ENCODE data around the gene PEX11G. TPM values are rescaled to one million over a fixed set of nuclear protein-coding genes. Genes with fewer than 3 reads are reported as not detected.
"Not testable (repeated sequence)": the region's sequence is repeated elsewhere in the genome, so short reads cannot be mapped to it uniquely, and the experiment has no call there.

PEX11G gene
- total and polyA plus RNA-seq, 2 donors = 3.3 to 4.8 TPM

DNA sequence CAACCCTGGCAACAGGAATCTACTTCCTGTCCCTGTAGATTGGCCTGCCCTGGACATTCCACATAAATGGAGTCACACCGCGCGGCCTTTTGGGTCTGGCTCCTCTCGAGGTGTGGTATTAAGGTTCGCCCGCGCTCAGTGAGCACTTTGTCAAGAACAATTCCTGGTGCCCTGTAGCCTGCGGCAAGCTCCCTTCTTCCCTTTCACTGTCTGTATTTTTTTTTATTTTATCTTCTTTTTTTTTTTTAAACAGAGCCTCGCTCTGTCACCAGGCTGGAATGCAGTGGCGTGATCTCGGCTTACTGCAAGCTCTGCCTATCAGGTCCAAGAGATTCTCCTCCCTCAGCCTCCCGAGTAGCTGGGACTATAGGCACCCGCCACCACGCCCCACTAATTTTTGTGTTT, 28.3 kb downstream of the PEX11G start:
- Histone ChIP-seq H3K4me3 (ENCODE audit: low read length in 2 of 2) (no peak overlapping the region), H3K27me3 (ENCODE audit: control insufficient read depth in 2 of 2, insufficient read depth in 1 of 2, low read length in 1 of 2) (no peaks in the 10 kb centered on the region), H3K36me3 (ENCODE audit: control insufficient read depth in 2 of 2, insufficient read depth in 2 of 2, low read length in 1 of 2) (peaks cover 89 to 91% of the 10 kb centered on the region in 2 donors), H3K9me3 (ENCODE audit: control insufficient read depth in 2 of 2, insufficient read depth in 1 of 2, low read length in 1 of 2) (peaks cover 0 to 8% of the 10 kb centered on the region in 2 donors), H3K27ac (ENCODE audit: low read depth in 1 of 2, low read length in 1 of 2) (no peak overlapping the region), H3K4me1 (ENCODE audit: control insufficient read depth in 2 of 2, insufficient read depth in 2 of 2, low read length in 2 of 2) (no peaks in the 10 kb centered on the region)
- WGBS = 94% methylated on average over 14 of the region's 14 CpGs
- DNase-seq (ENCODE audit: low read depth in 6 of 9, low spot score in 9 of 9) = no peak

DNA sequence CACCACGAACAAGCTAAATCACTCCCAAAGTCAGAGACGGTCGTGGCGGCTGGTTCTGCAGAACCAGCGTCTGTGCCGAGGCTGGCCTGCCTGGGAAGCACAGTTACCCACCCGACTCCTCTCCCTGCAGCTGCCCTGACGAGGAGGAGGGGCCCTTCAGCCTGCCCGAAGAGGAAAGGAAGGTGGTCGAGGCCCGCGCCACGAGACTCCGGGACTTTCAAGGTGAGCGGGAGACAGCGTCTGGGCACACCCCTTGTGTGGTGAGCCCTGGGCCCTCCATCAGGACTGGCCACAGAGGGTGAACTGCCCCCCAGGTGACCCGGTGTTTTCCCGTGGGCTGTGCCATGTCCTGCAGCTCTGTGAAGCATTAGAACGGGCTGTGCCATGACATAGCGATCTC, 29.1 kb downstream of the PEX11G start:
- peaks cover 89 to 91% of the 10 kb centered on the region in 2 donors for H3K36me3 ChIP-seq (ENCODE audit: control insufficient read depth in 2 of 2, insufficient read depth in 2 of 2, low read length in 1 of 2)
- no peaks in the 10 kb centered on the region for H3K4me1 ChIP-seq (ENCODE audit: control insufficient read depth in 2 of 2, insufficient read depth in 2 of 2, low read length in 2 of 2)
- peaks cover 6 to 16% of the 10 kb centered on the region in 2 donors for H3K9me3 ChIP-seq (ENCODE audit: control insufficient read depth in 2 of 2, insufficient read depth in 1 of 2, low read length in 1 of 2)
- WGBS = 89% methylated on average over 20 of the region's 20 CpGs
- H3K27me3 ChIP-seq (ENCODE audit: control insufficient read depth in 2 of 2, insufficient read depth in 1 of 2, low read length in 1 of 2) = no peaks in the 10 kb centered on the region
- no peak for DNase-seq (ENCODE audit: low read depth in 6 of 9, low spot score in 9 of 9)
- no peak overlapping the region for H3K27ac ChIP-seq (ENCODE audit: low read depth in 1 of 2, low read length in 1 of 2)
- H3K4me3 ChIP-seq (ENCODE audit: low read length in 2 of 2) = no peak overlapping the region

DNA sequence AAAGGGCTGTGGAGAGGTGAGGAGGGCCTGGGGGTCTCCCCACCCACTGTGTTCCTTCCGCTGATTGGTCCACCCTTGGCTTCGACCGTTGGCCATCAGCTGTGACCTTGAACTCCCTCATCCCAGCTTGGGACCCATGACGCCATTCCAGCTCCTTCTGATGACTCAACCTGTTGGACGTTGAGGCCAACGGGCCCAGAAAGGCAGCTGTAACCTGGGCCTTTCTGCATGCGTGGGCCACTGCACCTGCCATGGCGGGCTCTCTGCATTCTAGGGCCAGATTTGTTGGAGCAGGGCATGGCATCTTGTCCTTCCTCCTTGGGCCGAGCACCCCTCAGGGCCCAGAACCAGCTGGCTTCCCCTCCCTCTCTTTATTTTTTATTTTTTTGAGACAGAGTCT, 30.2 kb downstream of the PEX11G start:
- DNase-seq (ENCODE audit: low read depth in 6 of 9, low spot score in 9 of 9) = no peak
- Histone ChIP-seq H3K27me3 (ENCODE audit: control insufficient read depth in 2 of 2, insufficient read depth in 1 of 2, low read length in 1 of 2) (no peaks in the 10 kb centered on the region), H3K4me3 (ENCODE audit: low read length in 2 of 2) (no peak overlapping the region), H3K4me1 (ENCODE audit: control insufficient read depth in 2 of 2, insufficient read depth in 2 of 2, low read length in 2 of 2) (no peaks in the 10 kb centered on the region), H3K36me3 (ENCODE audit: control insufficient read depth in 2 of 2, insufficient read depth in 2 of 2, low read length in 1 of 2) (peaks cover 89 to 92% of the 10 kb centered on the region in 2 donors), H3K27ac (ENCODE audit: low read depth in 1 of 2, low read length in 1 of 2) (no peak overlapping the region), H3K9me3 (ENCODE audit: control insufficient read depth in 2 of 2, insufficient read depth in 1 of 2, low read length in 1 of 2) (peaks cover 13 to 27% of the 10 kb centered on the region in 2 donors)
- WGBS = 98% methylated on average over 9 of the region's 9 CpGs

DNA sequence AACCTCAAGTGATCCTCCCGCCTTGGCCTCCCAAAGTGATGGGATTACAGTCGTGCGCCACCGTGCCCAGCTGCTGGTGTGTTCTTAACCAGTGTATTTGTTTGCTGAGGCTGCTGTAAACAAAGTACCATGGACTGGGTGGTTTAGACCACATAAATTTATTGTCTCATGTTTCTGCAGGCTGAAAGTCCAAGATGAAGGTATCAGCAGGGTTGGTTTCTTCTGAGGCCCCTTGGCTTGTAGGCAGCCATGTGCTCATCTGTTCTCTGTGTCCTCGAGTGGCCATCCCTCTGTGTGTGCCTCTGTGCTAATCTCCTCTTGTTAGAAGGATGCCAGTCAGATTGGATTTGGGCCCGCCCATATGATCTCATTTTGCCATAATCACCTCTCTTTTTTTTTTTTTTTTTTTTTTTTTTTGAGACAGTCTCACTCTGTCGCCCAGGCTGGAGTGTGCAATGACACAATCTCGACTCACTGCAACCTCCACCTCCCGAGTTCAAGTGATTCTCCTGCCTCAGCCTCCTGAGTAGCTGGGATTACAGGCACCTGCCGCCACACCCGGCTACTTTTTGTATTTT, 31.8 kb downstream of the PEX11G start:
- Histone ChIP-seq H3K36me3 (ENCODE audit: control insufficient read depth in 2 of 2, insufficient read depth in 2 of 2, low read length in 1 of 2) (peaks cover 85 to 91% of the 10 kb centered on the region in 2 donors), H3K4me1 (ENCODE audit: control insufficient read depth in 2 of 2, insufficient read depth in 2 of 2, low read length in 2 of 2) (no peaks in the 10 kb centered on the region), H3K9me3 (ENCODE audit: control insufficient read depth in 2 of 2, insufficient read depth in 1 of 2, low read length in 1 of 2) (peaks cover 17 to 35% of the 10 kb centered on the region in 2 donors), H3K27ac (ENCODE audit: low read depth in 1 of 2, low read length in 1 of 2) (no peak overlapping the region), H3K27me3 (ENCODE audit: control insufficient read depth in 2 of 2, insufficient read depth in 1 of 2, low read length in 1 of 2) (no peaks in the 10 kb centered on the region), H3K4me3 (ENCODE audit: low read length in 2 of 2) (no peak overlapping the region)
- WGBS = 99% methylated on average over 11 of the region's 11 CpGs
- no peak for DNase-seq (ENCODE audit: low read depth in 6 of 9, low spot score in 9 of 9)

DNA sequence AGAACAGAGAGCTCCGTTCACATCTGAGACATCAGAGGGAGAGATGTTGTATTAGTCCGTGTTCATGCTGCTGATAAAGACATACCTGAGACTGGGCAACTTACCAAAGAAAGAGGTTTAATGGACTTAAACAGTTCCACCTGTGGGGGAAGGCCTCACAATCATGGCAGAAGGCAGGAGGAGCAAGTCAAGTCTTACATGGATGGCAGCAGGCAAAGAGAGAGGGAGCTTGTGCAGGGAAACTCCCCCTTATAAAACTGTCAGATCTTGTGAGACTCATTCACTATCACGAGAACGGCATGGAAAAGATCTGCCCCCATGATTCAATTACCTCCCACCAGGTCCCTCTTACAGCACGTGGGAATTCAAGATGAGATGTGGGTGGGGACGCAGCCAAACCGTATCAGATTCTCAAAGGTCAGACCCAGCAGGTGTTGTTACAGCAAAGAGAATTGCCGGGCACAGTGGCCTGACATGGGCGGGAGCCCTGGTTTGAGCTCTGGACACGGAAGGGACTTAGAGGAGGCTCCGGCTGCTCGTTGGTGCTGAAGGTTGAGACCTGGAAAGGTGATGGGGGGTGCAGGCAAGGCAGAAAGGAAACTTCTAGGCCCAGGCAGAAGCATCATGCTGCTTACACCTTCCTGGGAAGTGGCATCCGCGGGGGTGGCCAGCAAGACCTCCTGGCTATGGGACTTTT, 33.1 kb downstream of the PEX11G start:
- H3K36me3 ChIP-seq (ENCODE audit: control insufficient read depth in 2 of 2, insufficient read depth in 2 of 2, low read length in 1 of 2) = peaks cover 91 to 96% of the 10 kb centered on the region in 2 donors
- no peaks in the 10 kb centered on the region for H3K4me1 ChIP-seq (ENCODE audit: control insufficient read depth in 2 of 2, insufficient read depth in 2 of 2, low read length in 2 of 2)
- no peak overlapping the region for H3K27ac ChIP-seq (ENCODE audit: low read depth in 1 of 2, low read length in 1 of 2)
- peaks cover 18 to 39% of the 10 kb centered on the region in 2 donors for H3K9me3 ChIP-seq (ENCODE audit: control insufficient read depth in 2 of 2, insufficient read depth in 1 of 2, low read length in 1 of 2)
- H3K27me3 ChIP-seq (ENCODE audit: control insufficient read depth in 2 of 2, insufficient read depth in 1 of 2, low read length in 1 of 2) = no peaks in the 10 kb centered on the region
- DNase-seq (ENCODE audit: low read depth in 6 of 9, low spot score in 9 of 9) = no peak
- over 99% methylated on average over 14 of the region's 14 CpGs for WGBS
- no peak overlapping the region for H3K4me3 ChIP-seq (ENCODE audit: low read length in 2 of 2)

DNA sequence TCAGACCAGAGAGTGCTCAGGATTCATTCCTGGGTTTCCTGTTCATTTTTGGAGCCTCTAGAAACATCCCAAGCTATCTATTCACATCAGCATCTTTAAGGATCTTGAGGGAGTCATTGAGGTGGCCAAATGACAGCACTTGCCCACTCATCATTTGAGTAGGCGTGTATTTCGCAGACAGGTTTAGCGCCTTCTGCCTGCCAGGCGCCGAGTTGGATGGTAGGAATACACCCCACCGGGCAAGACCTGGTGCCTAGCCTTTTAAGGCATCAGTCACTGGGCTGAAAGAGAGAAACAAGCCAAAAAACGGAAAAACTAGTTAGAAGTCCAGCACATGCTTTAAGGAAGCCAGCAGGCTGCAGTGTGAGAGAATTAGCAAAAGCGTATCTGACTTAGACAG, 33.8 kb downstream of the PEX11G start:
- Histone ChIP-seq H3K36me3 (ENCODE audit: control insufficient read depth in 2 of 2, insufficient read depth in 2 of 2, low read length in 1 of 2) (peaks cover 93 to 96% of the 10 kb centered on the region in 2 donors), H3K27me3 (ENCODE audit: control insufficient read depth in 2 of 2, insufficient read depth in 1 of 2, low read length in 1 of 2) (no peaks in the 10 kb centered on the region), H3K9me3 (ENCODE audit: control insufficient read depth in 2 of 2, insufficient read depth in 1 of 2, low read length in 1 of 2) (peaks cover 22 to 46% of the 10 kb centered on the region in 2 donors), H3K4me1 (ENCODE audit: control insufficient read depth in 2 of 2, insufficient read depth in 2 of 2, low read length in 2 of 2) (no peaks in the 10 kb centered on the region), H3K4me3 (ENCODE audit: low read length in 2 of 2) (no peak overlapping the region), H3K27ac (ENCODE audit: low read depth in 1 of 2, low read length in 1 of 2) (no peak overlapping the region)
- WGBS = 98% methylated on average over 8 of the region's 8 CpGs
- no peak for DNase-seq (ENCODE audit: low read depth in 6 of 9, low spot score in 9 of 9)

DNA sequence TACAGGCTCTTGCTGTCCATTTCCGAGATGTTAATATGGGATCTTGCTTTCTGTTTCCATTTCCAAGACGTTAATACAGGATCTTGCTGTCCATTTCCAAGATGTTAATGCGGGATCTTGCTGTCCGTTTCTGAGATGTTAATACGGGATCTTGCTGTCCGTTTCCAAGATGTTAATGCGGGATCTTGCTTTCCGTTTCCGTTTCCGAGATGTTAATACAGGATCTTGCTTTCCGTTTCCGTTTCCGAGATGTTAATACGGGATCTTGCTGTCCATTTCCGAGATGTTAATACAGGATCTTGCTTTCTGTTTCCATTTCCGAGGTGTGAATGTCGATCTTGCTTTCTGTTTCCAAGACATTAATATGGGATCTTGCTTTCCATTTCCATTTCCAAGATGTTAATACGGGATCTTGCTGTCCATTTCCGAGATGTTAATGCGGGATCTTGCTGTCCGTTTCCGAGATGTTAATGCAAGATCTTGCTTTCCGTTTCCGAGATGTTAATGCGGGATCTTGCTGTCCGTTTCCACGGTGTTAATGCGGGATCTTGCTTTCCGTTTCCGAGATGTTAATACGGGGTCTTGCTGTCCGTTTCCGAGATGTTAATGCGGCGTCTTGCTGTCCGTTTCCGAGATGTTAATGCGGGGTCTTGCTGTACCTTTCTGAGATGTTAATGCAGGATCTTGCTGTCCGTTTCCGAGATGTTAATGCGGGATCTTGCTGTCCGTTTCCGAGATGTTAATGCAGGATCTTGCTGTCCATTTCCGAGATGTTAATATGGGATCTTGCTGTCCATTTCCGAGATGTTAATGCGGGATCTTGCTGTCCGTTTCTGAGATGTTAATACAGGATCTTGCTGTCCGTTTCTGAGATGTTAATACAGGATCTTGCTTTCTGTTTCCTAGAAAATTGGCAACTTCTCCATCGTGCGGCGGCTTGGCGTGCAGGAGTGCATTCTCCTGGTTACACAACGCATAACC, 38.3 kb downstream of the PEX11G start:
- Histone ChIP-seq H3K27ac (ENCODE audit: low read depth in 1 of 2, low read length in 1 of 2) (no peak overlapping the region), H3K27me3 (ENCODE audit: control insufficient read depth in 2 of 2, insufficient read depth in 1 of 2, low read length in 1 of 2) (no peaks in the 10 kb centered on the region), H3K4me3 (ENCODE audit: low read length in 2 of 2) (no peak overlapping the region), H3K36me3 (ENCODE audit: control insufficient read depth in 2 of 2, insufficient read depth in 2 of 2, low read length in 1 of 2) (peaks cover 87 to 94% of the 10 kb centered on the region in 2 donors), H3K4me1 (ENCODE audit: control insufficient read depth in 2 of 2, insufficient read depth in 2 of 2, low read length in 2 of 2) (no peaks in the 10 kb centered on the region), H3K9me3 (ENCODE audit: control insufficient read depth in 2 of 2, insufficient read depth in 1 of 2, low read length in 1 of 2) (peaks cover 22 to 37% of the 10 kb centered on the region in 2 donors)
- peak in 8 of 9 donors; percentile 29 to 79 (median 58) for DNase-seq (ENCODE audit: low read depth in 6 of 9, low spot score in 9 of 9)
- WGBS = 86% methylated on average over 53 of the region's 53 CpGs

DNA sequence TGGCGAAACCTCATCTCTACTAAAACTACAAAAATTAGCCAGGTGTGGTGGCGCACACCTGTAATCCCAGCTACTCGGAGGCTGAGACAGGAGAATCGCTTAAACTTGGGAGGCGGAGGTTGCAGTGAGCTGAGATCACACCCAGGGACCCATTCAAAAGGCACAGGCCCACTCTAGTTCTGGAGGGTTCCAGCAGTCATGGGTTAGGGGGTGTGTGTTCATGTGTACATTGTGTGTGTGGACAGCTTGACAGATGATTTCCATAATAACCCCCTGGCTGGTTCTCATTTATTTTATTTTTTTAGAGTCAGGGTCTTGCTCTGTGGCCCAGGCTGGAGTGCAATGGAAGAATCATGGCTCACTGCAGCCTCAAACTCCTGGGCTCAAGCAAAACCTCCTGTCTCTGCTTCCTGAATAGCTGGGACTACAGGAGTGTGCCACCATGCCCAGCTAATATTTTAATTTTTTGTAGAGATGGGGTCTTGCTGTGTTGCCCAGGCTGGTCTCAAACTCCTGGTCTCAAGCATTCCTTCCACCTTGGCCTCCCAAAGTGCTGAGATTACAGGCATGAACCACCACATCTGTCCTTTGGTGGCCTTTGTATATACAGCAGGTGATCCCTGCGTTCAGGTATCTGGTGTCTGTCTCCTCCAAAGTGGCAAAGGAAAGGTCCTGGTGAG, 39.3 kb downstream of the PEX11G start:
- H3K9me3 ChIP-seq (ENCODE audit: control insufficient read depth in 2 of 2, insufficient read depth in 1 of 2, low read length in 1 of 2) = peaks cover 14 to 27% of the 10 kb centered on the region in 2 donors
- not testable (repeated sequence) for H3K4me3 ChIP-seq (ENCODE audit: low read length in 2 of 2); DNase-seq (ENCODE audit: low read depth in 6 of 9, low spot score in 9 of 9); H3K4me1 ChIP-seq (ENCODE audit: control insufficient read depth in 2 of 2, insufficient read depth in 2 of 2, low read length in 2 of 2); H3K27ac ChIP-seq (ENCODE audit: low read depth in 1 of 2, low read length in 1 of 2); H3K27me3 ChIP-seq (ENCODE audit: control insufficient read depth in 2 of 2, insufficient read depth in 1 of 2, low read length in 1 of 2)
- H3K36me3 ChIP-seq (ENCODE audit: control insufficient read depth in 2 of 2, insufficient read depth in 2 of 2, low read length in 1 of 2) = peaks cover 87 to 94% of the 10 kb centered on the region in 2 donors
- 91% methylated on average over 6 of the region's 6 CpGs for WGBS
